OCI-LY3 (cell line): Measurements from ENCODE around the gene CNOT6L.

Experiments
- H2AFZ ChIP-seq: fragments of 200-600, 300-600 bp; shearing (Covaris generic); 2 replicates; pipeline ENCODE4 v1.6.0; 2014; ENCODE audit warnings: antibody characterized with exemption, low read depth, low read length
- H3K27ac ChIP-seq: fragments of 200-600, 300-600 bp; sonication (generic); 2 replicates; pipeline ENCODE4 v1.5.1; 2014; ENCODE audit warnings: mild to moderate bottlenecking, low read length, moderate library complexity, mixed read lengths
- H3K27me3 ChIP-seq: fragments of 200-600, 300-600 bp; sonication (generic); 2 replicates; pipeline ENCODE4 v1.6.1; 2014; ENCODE audit warnings: low read depth, low read length, mixed read lengths
- H3K36me3 ChIP-seq: fragments of 200-600, 300-600 bp; sonication (generic); replicated peaks from 2 replicates; pipeline ENCODE3; 2014; ENCODE audit warnings: low read depth, low read length, mixed read lengths
- H3K4me1 ChIP-seq: fragments of 300-600, 200-600 bp; sonication (generic); 2 replicates; pipeline ENCODE4 v1.6.1; 2014; ENCODE audit warnings: low read length, mixed read lengths
- H3K4me2 ChIP-seq: fragments of 200-600, 300-600 bp; sonication (generic); 2 replicates; pipeline ENCODE4 v1.6.1; 2014; ENCODE audit warnings: low read length, mixed read lengths
- H3K4me3 ChIP-seq: fragments of 300-600, 200-600 bp; sonication (generic); 2 replicates; pipeline ENCODE4 v1.5.1; 2014; ENCODE audit warnings: antibody characterized with exemption, mild to moderate bottlenecking, low read length, moderate library complexity
- H3K79me2 ChIP-seq: fragments of 300-600, 200-600 bp; shearing (Covaris generic); 2 replicates; pipeline ENCODE4 v1.6.1; 2014; ENCODE audit warnings: mild to moderate bottlenecking, low read length, mixed read lengths
- H3K9ac ChIP-seq: fragments of 300-600, 200-600 bp; shearing (Covaris generic); 2 replicates; pipeline ENCODE4 v1.6.0; 2014; ENCODE audit warnings: mild to moderate bottlenecking, low read length, moderate library complexity
- H3K9me3 ChIP-seq: fragments of 200-600, 300-600 bp; shearing (Covaris generic); 2 replicates; pipeline ENCODE4 v1.6.1; 2014; ENCODE audit warnings: low read length, mixed read lengths; ENCODE audit not compliant: insufficient read depth
- H4K20me1 ChIP-seq: fragments of 200-600, 300-600 bp; sonication (generic); 2 replicates; pipeline ENCODE4 v1.6.1; 2016; ENCODE audit warnings: low read length, mixed read lengths; ENCODE audit not compliant: insufficient read depth
- EZH2phosphoT487 ChIP-seq: fragments of 200-600 bp; shearing (Covaris generic); IDR thresholded peaks from 2 replicates; pipeline ENCODE4 v1.6.1; 2018; ENCODE audit warnings: antibody characterized with exemption, mixed run types, low read depth
- TF ChIP-seq, protein P1 (sequence below): fragments of 200-600, 300-600 bp; sonication (generic); IDR thresholded peaks from 2 replicates; pipeline ENCODE4 v1.5.1; 2014; ENCODE audit warnings: antibody characterized with exemption, low read length, low read depth

Gene CNOT6L

DNA sequence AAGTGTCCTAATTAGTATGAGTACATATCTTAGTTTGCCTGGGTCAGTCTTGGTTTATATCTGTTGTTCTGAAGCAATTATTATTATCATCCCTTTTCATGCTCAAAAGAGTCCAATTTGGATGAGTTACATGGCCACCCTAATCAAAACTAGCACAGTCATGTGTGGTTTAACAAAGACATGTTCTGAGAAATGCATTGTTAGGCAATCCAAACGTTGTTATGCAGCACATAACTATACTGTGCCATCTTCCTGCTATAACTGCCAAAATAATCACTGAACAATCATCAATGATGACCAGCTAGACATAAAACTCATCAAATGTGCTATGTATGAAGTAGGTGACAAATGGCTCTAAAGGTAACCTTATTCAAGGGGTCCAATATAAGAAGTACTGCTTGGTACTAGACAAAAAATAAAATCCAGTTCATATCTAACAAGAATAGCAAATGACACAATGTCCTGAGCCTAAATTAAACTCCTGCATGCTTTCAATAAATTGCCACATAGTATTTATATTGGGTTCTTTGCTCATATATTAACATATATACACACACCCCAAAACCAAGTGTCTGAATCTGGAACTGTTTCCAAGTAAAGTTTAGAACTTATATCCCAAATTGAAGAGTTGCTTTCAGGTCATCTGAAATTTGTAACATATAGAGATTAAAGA lies 41.9 kb downstream of the CNOT6L start:
- Histone ChIP-seq H3K9me3 (no peaks in the 10 kb centered on the region), H3K4me1 (no peaks in the 10 kb centered on the region), H3K4me3 (no peak overlapping the region), H3K27me3 (no peaks in the 10 kb centered on the region), H3K36me3 (peaks cover 10% of the 10 kb centered on the region), H3K9ac (no peak overlapping the region), H3K27ac (no peak overlapping the region), H4K20me1 (peaks cover 42% of the 10 kb centered on the region), H3K79me2 (peaks cover 54% of the 10 kb centered on the region), H2AFZ (no peak overlapping the region), H3K4me2 (no peak overlapping the region)
- no peak for TF ChIP-seq EZH2phosphoT487
- TF ChIP-seq, protein P1, sequence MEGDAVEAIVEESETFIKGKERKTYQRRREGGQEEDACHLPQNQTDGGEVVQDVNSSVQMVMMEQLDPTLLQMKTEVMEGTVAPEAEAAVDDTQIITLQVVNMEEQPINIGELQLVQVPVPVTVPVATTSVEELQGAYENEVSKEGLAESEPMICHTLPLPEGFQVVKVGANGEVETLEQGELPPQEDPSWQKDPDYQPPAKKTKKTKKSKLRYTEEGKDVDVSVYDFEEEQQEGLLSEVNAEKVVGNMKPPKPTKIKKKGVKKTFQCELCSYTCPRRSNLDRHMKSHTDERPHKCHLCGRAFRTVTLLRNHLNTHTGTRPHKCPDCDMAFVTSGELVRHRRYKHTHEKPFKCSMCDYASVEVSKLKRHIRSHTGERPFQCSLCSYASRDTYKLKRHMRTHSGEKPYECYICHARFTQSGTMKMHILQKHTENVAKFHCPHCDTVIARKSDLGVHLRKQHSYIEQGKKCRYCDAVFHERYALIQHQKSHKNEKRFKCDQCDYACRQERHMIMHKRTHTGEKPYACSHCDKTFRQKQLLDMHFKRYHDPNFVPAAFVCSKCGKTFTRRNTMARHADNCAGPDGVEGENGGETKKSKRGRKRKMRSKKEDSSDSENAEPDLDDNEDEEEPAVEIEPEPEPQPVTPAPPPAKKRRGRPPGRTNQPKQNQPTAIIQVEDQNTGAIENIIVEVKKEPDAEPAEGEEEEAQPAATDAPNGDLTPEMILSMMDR: no peak

DNA sequence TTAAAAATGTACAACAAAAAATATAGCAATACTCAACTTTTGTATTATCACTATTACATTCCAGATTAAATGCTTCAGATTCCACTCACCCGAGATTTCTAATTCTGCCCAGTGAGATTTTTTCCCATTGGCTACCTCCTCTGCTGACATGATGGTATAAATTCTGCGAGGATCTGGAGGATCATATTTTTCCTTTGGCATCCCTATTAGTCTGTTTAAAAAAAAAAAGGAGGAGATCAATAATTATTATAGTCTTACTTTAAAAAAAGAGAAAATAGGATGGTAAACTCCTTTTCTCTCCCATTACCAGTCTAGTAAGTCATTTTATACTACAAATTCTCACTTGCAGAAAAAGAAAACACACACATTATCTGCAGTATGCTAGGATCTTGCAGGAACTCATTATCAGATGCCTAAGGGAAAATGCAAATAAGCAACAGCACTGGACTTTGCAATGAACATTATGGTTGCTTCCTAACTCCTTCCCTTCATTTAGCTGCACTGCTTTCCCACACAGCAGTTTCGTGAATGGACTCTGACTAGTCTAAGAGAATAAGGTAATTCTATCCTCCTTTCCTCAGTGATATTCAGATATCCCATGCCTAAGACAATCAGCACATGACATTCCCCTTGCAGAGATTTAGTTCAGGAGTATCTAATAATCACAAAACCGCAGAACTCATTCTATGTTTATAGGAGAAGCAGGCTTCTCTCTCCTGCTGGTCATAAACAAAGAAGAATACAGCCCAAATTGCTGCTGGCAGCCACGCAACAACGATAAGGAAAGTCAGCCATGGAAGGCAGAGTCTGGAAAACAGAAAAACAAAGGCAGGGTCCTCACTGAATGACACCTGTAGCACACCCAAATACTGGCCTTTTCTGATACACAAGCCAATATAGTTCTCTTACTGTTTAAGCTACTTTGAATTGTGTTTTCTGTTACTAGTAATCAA lies 42.7 kb downstream of the CNOT6L start:
- Histone ChIP-seq H3K36me3 (peaks cover 16% of the 10 kb centered on the region), H3K4me1 (no peaks in the 10 kb centered on the region), H4K20me1 (peaks cover 34% of the 10 kb centered on the region), H3K27ac (no peak overlapping the region), H3K27me3 (no peaks in the 10 kb centered on the region), H3K9ac (no peak overlapping the region), H3K4me3 (no peak overlapping the region), H3K4me2 (no peak overlapping the region), H3K9me3 (no peaks in the 10 kb centered on the region), H2AFZ (no peak overlapping the region), H3K79me2 (peaks cover 46% of the 10 kb centered on the region)
- no peak for TF ChIP-seq EZH2phosphoT487
- TF ChIP-seq, protein P1: no peak

DNA sequence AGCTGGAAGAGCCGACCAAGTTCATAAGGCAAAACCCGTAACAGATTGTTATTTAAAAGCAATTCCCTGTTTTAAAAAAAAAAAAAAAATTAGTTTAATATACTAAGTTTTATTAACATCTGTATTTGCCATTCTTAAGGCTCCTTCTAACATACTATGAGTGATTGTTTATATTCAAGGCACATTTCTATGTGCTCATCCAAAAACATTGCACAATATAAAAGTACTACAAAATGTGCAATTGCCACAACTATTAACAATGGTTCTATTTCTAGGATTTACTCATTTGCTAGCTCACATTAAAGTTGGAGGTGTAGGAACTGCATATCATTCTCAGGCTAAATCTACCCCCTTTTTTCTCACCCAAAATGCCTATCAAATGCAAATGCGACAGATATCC lies 46.1 kb downstream of the CNOT6L start:
- Histone ChIP-seq H3K27me3 (no peaks in the 10 kb centered on the region), H3K79me2 (peaks cover 18% of the 10 kb centered on the region), H3K4me1 (no peaks in the 10 kb centered on the region), H4K20me1 (peaks cover 19% of the 10 kb centered on the region), H3K4me3 (no peak overlapping the region), H3K4me2 (no peak overlapping the region), H2AFZ (no peak overlapping the region), H3K27ac (no peak overlapping the region), H3K9me3 (no peaks in the 10 kb centered on the region), H3K9ac (no peak overlapping the region), H3K36me3 (peaks cover 22% of the 10 kb centered on the region)
- TF ChIP-seq, protein P1: no peak
- TF ChIP-seq EZH2phosphoT487: no peak

DNA sequence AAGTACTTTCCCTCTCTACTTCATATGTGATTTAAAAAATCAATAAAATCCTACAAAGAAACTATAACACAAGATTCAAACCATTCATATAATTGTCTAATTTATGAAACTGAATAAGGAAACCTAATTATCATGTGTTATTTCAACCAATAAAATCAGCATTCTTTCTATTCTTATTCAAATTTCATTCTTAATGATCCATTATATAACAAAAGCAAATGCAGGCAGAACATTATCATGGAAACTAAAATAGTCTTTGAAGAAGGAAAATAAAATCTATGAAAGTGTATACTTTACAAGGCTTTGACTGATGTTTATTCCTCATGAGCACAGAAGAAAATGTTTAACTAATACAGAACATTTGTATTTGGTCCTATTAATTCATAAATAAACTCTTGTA lies 47.6 kb downstream of the CNOT6L start:
- Histone ChIP-seq H2AFZ (no peak overlapping the region), H3K27me3 (no peaks in the 10 kb centered on the region), H3K27ac (no peak overlapping the region), H3K36me3 (peaks cover 22% of the 10 kb centered on the region), H3K4me3 (no peak overlapping the region), H4K20me1 (peaks cover 3% of the 10 kb centered on the region), H3K9me3 (no peaks in the 10 kb centered on the region), H3K4me1 (no peaks in the 10 kb centered on the region), H3K79me2 (peaks cover 2% of the 10 kb centered on the region), H3K9ac (no peak overlapping the region), H3K4me2 (no peak overlapping the region)
- TF ChIP-seq, protein P1: no peak
- no peak for TF ChIP-seq EZH2phosphoT487
